Endothelial cell of umbilical vein (primary cell): ENCODE measurements around the gene IPO11.

ENCODE experiments used
- CTCF ChIP-seq, 2 donors: IDR thresholded peaks; 1 replicate in 1 of 2; 2 replicates in 1 of 2; pipeline ENCODE4 v1.5.1; 2011; ENCODE audit warnings: low read length in 2 of 2, mild to moderate bottlenecking in 2 of 2, moderate library complexity in 2 of 2, control low read depth in 1 of 2, inconsistent platforms in 1 of 2, low read depth in 1 of 2; ENCODE audit not compliant: insufficient read depth in 1 of 2; ENCODE audit errors: extremely low read depth in 1 of 2
- EZH2 ChIP-seq: IDR thresholded peaks from 2 replicates; pipeline ENCODE4 v1.6.1; 2012; ENCODE audit warnings: borderline replicate concordance, low read depth, mild to moderate bottlenecking, moderate library complexity, low read length, inconsistent platforms; ENCODE audit not compliant: severe bottlenecking
- GATA2 ChIP-seq: IDR thresholded peaks from 2 replicates; pipeline ENCODE4 v1.7.0; 2011; ENCODE audit warnings: low read depth, mild to moderate bottlenecking, moderate library complexity, mixed read lengths, low read length; ENCODE audit not compliant: insufficient read length, insufficient read depth
- JUN ChIP-seq: IDR thresholded peaks from 2 replicates; pipeline ENCODE4 v1.6.1; 2011; ENCODE audit warnings: borderline replicate concordance, low read depth; ENCODE audit not compliant: insufficient read length, insufficient read depth
- MAX ChIP-seq: IDR thresholded peaks from 2 replicates; pipeline ENCODE4 v1.6.1; 2011; ENCODE audit not compliant: insufficient read depth, insufficient read length
- MYC ChIP-seq: IDR thresholded peaks from one replicate; pipeline ENCODE4 v1.6.1; 2011; ENCODE audit warnings: mild to moderate bottlenecking, low read depth, low read length
- POLR2A ChIP-seq: IDR thresholded peaks from 2 replicates; pipeline ENCODE4 v1.6.1; 2012; ENCODE audit warnings: low read depth, mild to moderate bottlenecking, control low read depth, low read length
- POLR2AphosphoS5 ChIP-seq: IDR thresholded peaks from 2 replicates; pipeline ENCODE4 v1.6.1; 2012; ENCODE audit warnings: low read depth, mild to moderate bottlenecking, control low read depth, low read length, moderate library complexity; ENCODE audit not compliant: insufficient read depth

GRCh38 chr5:62536232-62536631 is 123.7 kb downstream of the IPO11 start:
- TF ChIP-seq POLR2A, result no peak
- no peak for TF ChIP-seq JUN
- no peak for TF ChIP-seq CTCF (IDR thresholded peaks at IDR 0.05; ENCODE audit: extremely low read depth in 1 of 2, insufficient read depth in 1 of 2, low read depth in 1 of 2, low read length in 2 of 2)
- TF ChIP-seq EZH2, result no peak
- no peak for TF ChIP-seq POLR2AphosphoS5
- no peak for TF ChIP-seq MYC
- TF ChIP-seq MAX, result no peak
- no peak for TF ChIP-seq GATA2
